ENCODE measurements around the gene C11orf86.

Gene C11orf86

DNA sequence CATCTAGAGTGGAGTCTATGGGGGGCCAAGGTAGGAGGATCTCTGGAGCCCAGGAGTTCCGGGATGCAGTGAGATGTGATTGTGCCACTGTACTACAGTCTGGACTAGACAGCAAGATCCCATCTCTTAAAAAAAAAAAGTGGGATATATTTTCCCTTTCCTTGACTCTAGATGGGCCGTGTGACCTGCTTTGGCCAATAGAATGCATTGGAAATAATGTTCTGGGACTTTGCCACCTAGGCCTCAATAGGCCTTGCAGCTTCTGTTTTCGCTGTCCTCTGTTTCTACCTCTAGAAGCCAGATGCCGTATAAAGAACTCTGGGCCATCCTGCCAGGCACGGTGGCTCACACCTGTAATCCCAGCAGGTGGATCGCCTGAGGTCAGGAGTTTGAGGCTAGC is 3.6 kb downstream of the C11orf86 start:
- TF ChIP-seq, protein P1, sequence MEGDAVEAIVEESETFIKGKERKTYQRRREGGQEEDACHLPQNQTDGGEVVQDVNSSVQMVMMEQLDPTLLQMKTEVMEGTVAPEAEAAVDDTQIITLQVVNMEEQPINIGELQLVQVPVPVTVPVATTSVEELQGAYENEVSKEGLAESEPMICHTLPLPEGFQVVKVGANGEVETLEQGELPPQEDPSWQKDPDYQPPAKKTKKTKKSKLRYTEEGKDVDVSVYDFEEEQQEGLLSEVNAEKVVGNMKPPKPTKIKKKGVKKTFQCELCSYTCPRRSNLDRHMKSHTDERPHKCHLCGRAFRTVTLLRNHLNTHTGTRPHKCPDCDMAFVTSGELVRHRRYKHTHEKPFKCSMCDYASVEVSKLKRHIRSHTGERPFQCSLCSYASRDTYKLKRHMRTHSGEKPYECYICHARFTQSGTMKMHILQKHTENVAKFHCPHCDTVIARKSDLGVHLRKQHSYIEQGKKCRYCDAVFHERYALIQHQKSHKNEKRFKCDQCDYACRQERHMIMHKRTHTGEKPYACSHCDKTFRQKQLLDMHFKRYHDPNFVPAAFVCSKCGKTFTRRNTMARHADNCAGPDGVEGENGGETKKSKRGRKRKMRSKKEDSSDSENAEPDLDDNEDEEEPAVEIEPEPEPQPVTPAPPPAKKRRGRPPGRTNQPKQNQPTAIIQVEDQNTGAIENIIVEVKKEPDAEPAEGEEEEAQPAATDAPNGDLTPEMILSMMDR (IDR thresholded peaks at IDR 0.05), result no peak
- Histone ChIP-seq H3K9ac (no peak overlapping the region), H2AFZ (no peak overlapping the region), H3K4me3 (ENCODE audit: low read depth, low read length) (no peak overlapping the region), H3K4me1 (no peaks in the 10 kb centered on the region), H3K27me3 (ENCODE audit: control insufficient read depth, insufficient read depth, low read length) (no peaks in the 10 kb centered on the region), H3K4me2 (ENCODE audit: low read length) (no peak overlapping the region), H3K27ac (no peak overlapping the region), H3K9me3 (ENCODE audit: control insufficient read depth, low read length) (no peaks in the 10 kb centered on the region), H3K36me3 (ENCODE audit: control insufficient read depth, insufficient read depth, low read length) (no peaks in the 10 kb centered on the region), H3K79me2 (no peaks in the 10 kb centered on the region)

DNA sequence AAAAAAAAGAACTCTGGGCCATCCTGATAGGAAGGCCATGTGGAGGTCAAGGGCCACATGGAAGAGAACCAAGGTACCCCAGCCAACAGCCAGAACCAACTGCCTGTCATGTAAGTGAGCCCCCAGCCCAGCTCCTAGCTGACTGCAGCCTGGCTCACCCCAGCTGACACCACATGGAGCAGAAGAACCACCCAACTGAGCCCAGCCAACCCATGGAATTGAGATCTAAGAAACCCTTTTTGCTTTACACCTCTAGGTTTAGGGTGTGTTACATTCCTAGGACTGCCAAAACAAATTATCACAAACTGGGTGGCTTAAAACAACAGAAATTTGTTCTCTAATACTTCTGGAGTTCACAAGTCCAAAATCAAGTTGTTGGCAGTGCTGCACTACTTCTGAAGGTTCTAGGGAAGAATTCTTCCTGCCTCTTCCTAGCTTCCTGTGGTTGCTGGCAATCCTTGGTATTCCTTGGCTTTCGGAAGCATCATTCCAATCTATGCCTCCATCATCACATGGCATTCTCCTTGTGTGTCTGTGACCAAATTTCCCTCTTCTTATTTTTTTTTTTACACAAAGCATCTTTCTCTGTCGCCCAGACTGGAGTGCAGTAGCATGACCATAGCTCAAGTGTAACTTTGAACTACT is 4.4 kb downstream of the C11orf86 start:
- no peak overlapping the region for H3K4me2 ChIP-seq (ENCODE audit: low read length)
- no peaks in the 10 kb centered on the region for H3K9me3 ChIP-seq (ENCODE audit: control insufficient read depth, low read length)
- no peak overlapping the region for H2AFZ ChIP-seq
- no peaks in the 10 kb centered on the region for H3K79me2 ChIP-seq
- no peaks in the 10 kb centered on the region for H3K4me1 ChIP-seq
- H3K27ac ChIP-seq, result no peak overlapping the region
- H3K4me3 ChIP-seq (ENCODE audit: low read depth, low read length), result no peak overlapping the region
- no peaks in the 10 kb centered on the region for H3K27me3 ChIP-seq (ENCODE audit: control insufficient read depth, insufficient read depth, low read length)
- H3K9ac ChIP-seq, result no peak overlapping the region
- no peaks in the 10 kb centered on the region for H3K36me3 ChIP-seq (ENCODE audit: control insufficient read depth, insufficient read depth, low read length)
- TF ChIP-seq, protein P1 (IDR thresholded peaks at IDR 0.05), result no peak

DNA sequence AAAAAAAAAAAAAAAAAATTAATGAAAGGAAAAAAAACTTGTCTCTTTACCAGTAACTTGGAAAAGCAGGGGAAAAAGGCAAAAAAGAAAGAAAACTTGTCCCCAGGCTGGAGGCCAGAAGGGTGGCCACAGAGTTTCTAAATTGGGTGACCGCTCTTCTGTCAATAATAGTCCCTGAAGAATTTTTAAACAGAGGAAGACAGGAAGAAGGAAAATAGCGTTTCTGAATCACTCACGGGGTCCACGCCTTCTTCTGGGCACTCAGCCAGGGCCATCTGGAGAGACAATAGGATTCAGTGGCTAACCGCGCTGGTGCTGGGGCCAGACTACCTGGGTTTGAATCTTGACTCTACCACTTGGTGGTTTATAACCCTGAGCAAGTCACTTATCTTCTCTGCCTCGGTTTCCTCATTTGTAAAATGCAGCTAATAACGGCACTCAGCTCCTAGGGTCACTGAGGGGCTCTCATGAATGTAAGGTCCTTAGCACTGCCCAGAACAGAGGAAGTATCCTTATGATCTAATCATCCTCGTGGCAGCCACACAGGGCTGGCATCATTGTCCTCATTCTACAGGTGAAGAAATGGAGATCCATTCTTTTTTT is 7.0 kb downstream of the C11orf86 start:
- Histone ChIP-seq H3K9ac (no peak overlapping the region), H3K4me3 (ENCODE audit: low read depth, low read length) (no peak overlapping the region), H3K4me1 (peaks cover 8% of the 10 kb centered on the region), H3K79me2 (no peaks in the 10 kb centered on the region), H3K27me3 (ENCODE audit: control insufficient read depth, insufficient read depth, low read length) (no peaks in the 10 kb centered on the region), H3K9me3 (ENCODE audit: control insufficient read depth, low read length) (no peaks in the 10 kb centered on the region), H3K36me3 (ENCODE audit: control insufficient read depth, insufficient read depth, low read length) (no peaks in the 10 kb centered on the region), H3K4me2 (ENCODE audit: low read length) (no peak overlapping the region), H3K27ac (no peak overlapping the region), H2AFZ (no peak overlapping the region)
- TF ChIP-seq, protein P1 (IDR thresholded peaks at IDR 0.05), result no peak

DNA sequence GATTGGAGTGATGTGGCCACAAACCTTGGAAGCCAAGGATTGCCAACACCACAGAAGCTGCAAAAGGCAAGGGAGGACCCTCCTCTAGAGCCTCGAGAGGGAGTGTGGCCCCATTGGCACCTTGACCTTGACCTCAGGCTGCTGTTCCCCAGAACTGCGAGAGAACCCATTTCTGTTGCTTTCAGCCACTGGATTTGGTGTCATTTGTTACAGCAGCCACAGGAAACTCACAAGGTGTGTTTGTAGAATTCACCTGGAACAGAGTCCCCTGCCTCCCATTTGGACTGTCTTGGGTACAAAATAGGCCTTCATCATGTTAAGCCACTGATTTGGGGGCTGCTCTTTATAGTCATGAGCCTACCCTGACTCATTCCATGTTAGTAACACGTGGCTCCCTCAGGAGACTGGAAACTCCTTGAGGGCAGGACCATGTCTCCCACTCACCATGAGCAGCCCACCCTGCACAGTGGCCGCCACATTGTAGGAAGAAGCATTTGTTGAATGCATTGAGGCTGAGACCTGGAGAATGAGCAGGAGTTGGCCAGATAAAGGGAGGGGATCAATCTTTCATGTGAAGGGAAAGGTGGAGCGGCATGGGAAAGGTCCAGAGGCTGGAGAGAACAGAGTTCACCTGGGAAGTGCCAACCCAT is 8.3 kb downstream of the C11orf86 start:
- Histone ChIP-seq H3K79me2 (no peaks in the 10 kb centered on the region), H2AFZ (no peak overlapping the region), H3K27me3 (ENCODE audit: control insufficient read depth, insufficient read depth, low read length) (no peaks in the 10 kb centered on the region), H3K9ac (no peak overlapping the region), H3K9me3 (ENCODE audit: control insufficient read depth, low read length) (no peaks in the 10 kb centered on the region), H3K27ac (no peak overlapping the region), H3K4me1 (peaks cover 14% of the 10 kb centered on the region), H3K4me2 (ENCODE audit: low read length) (no peak overlapping the region), H3K4me3 (ENCODE audit: low read depth, low read length) (no peak overlapping the region), H3K36me3 (ENCODE audit: control insufficient read depth, insufficient read depth, low read length) (no peaks in the 10 kb centered on the region)
- TF ChIP-seq, protein P1 (IDR thresholded peaks at IDR 0.05), result no peak

All from parathyroid adenoma (tissue), 2 donors.